Liver (tissue), 9 donors: ENCODE measurements around the gene PPP1R9A. TPM values are rescaled to one million over a fixed set of nuclear protein-coding genes. Genes with fewer than 3 reads are reported as not detected.
"Not testable (repeated sequence)": the region's sequence is repeated elsewhere in the genome, so short reads cannot be mapped to it uniquely, and the experiment has no call there.

Source experiments
- DNase-seq: peaks from one replicate; pipeline ENCODE4 v3.0.0-alpha.2; 2017; ENCODE audit warnings: low spot score
- H3K27ac ChIP-seq, 2 donors: one replicate each; pipeline ENCODE4 v1.7.0; 2013; ENCODE audit warnings: inconsistent platforms in 2 of 2, low read length in 2 of 2, control low read depth in 1 of 2, low read depth in 1 of 2, mild to moderate bottlenecking in 1 of 2
- H3K27me3 ChIP-seq, 4 donors: one replicate each; pipeline versions ENCODE4 v1.6.1 to v1.7.0; 2013; ENCODE audit warnings: low read length in 3 of 4, inconsistent platforms in 1 of 4, mild to moderate bottlenecking in 1 of 4, moderate library complexity in 1 of 4; ENCODE audit not compliant: control insufficient read depth in 4 of 4, insufficient read depth in 4 of 4
- H3K36me3 ChIP-seq, 4 donors: one replicate each; pipeline versions ENCODE4 v1.6.1 to v1.7.0; 2013; ENCODE audit warnings: low read length in 3 of 4, mild to moderate bottlenecking in 3 of 4, low read depth in 1 of 4, moderate library complexity in 1 of 4; ENCODE audit not compliant: control insufficient read depth in 4 of 4, insufficient read depth in 3 of 4
- H3K4me1 ChIP-seq, 4 donors: one replicate each; pipeline versions ENCODE4 v1.6.1 to v1.7.0; 2013; ENCODE audit warnings: low read length in 3 of 4, mild to moderate bottlenecking in 3 of 4, moderate library complexity in 1 of 4; ENCODE audit not compliant: control insufficient read depth in 4 of 4, insufficient read depth in 4 of 4
- H3K4me3 ChIP-seq, 3 donors: one replicate each; pipeline versions ENCODE4 v1.6.1 to v1.7.0; 2013; ENCODE audit warnings: low read length in 3 of 3, control low read depth in 1 of 3, low read depth in 1 of 3, mild to moderate bottlenecking in 1 of 3
- H3K9ac ChIP-seq, 2 donors: one replicate each; pipeline ENCODE4 v1.7.0; 2013; ENCODE audit warnings: low read length in 2 of 2, mild to moderate bottlenecking in 2 of 2, moderate library complexity in 2 of 2, control low read depth in 1 of 2, low read depth in 1 of 2
- H3K9me3 ChIP-seq, 4 donors: one replicate each; pipeline versions ENCODE4 v1.6.1 to v1.7.0; 2013; ENCODE audit warnings: low read length in 3 of 4; ENCODE audit not compliant: control insufficient read depth in 4 of 4
- EGR1 ChIP-seq, 2 donors: IDR thresholded peaks; 2 replicates each; pipeline ENCODE4 v1.6.1; 2016 to 2018; ENCODE audit warnings: antibody characterized with exemption in 2 of 2, low read depth in 2 of 2
- FOXA1 ChIP-seq: IDR thresholded peaks from 2 replicates; pipeline ENCODE4 v1.6.1; 2016; ENCODE audit warnings: antibody characterized with exemption
- FOXA2 ChIP-seq: IDR thresholded peaks from 2 replicates; pipeline ENCODE4 v1.6.1; 2016; ENCODE audit warnings: antibody characterized with exemption
- GABPA ChIP-seq, 2 donors: IDR thresholded peaks in 1 of 2; conservative IDR thresholded peaks in 1 of 2; 2 replicates each; pipeline ENCODE4 v1.6.1; 2016; ENCODE audit warnings: antibody characterized with exemption in 2 of 2, mild to moderate bottlenecking in 1 of 2, moderate library complexity in 1 of 2
- HNF4A ChIP-seq, 2 donors: conservative IDR thresholded peaks; 2 replicates each; pipeline ENCODE4 v1.6.1; 2016; ENCODE audit warnings: antibody characterized with exemption in 2 of 2, mild to moderate bottlenecking in 2 of 2
- HNF4G ChIP-seq: IDR thresholded peaks from 2 replicates; pipeline ENCODE4 v1.6.1; 2016; ENCODE audit warnings: antibody characterized with exemption
- JUND ChIP-seq, 2 donors: IDR thresholded peaks; 2 replicates each; pipeline ENCODE4 v1.6.1; 2016; ENCODE audit warnings: antibody characterized with exemption in 2 of 2
- NR2F2 ChIP-seq: IDR thresholded peaks from 2 replicates; pipeline ENCODE4 v1.6.1; 2016; ENCODE audit warnings: antibody characterized with exemption
- RAD21 ChIP-seq, 2 donors: IDR thresholded peaks; 2 replicates each; pipeline ENCODE4 v1.6.1; 2016; ENCODE audit warnings: antibody characterized with exemption in 2 of 2, mild to moderate bottlenecking in 2 of 2
- RXRA ChIP-seq, 2 donors: IDR thresholded peaks; 2 replicates each; pipeline ENCODE4 v1.6.1; 2017 to 2018; ENCODE audit warnings: antibody characterized with exemption in 2 of 2, mild to moderate bottlenecking in 1 of 2
- SP1 ChIP-seq: IDR thresholded peaks from 2 replicates; pipeline ENCODE4 v1.6.1; 2018; ENCODE audit warnings: antibody characterized with exemption, mild to moderate bottlenecking
- TAF1 ChIP-seq: conservative IDR thresholded peaks from 2 replicates; pipeline ENCODE4 v1.6.1; 2016; ENCODE audit warnings: antibody characterized with exemption, mild to moderate bottlenecking
- YY1 ChIP-seq: IDR thresholded peaks from 2 replicates; pipeline ENCODE4 v1.6.1; 2016; ENCODE audit warnings: antibody characterized with exemption, mild to moderate bottlenecking
- WGBS: extraction: QIAGEN DNeasy Blood & Tissue Kit; methylation state at CpG from one replicate; pipeline ENCODE4 v1.1.7; 2013; 5-methylcytosine and 5-hydroxymethylcytosine counted together
- polyA plus RNA-seq, 2 donors: library from polyadenylated mRNA; stranded (reverse) in 1 of 2; unstranded in 1 of 2; fragments of 200-250 nt in 1 of 2; fragments of >200 nt in 1 of 2; fragmentation: Nextera tagmentation in 1 of 2; extraction: Ambion mirVana in 1 of 2; gene quantifications; one replicate each; pipeline versions ENCODE4 v1.2.1 to v1.2.3, GENCODE V29; 2013 to 2015
- total RNA-seq, 2 donors: library from RNA; depleted of rRNA; stranded (reverse); fragments of >200 nt; gene quantifications; one replicate each; pipeline ENCODE4 v1.2.3, GENCODE V29; 2014
- TF ChIP-seq, protein P1 (sequence below): IDR thresholded peaks from 2 replicates; pipeline ENCODE4 v1.6.1; 2016; ENCODE audit warnings: antibody characterized with exemption
- TF ChIP-seq, protein P2 (sequence below): IDR thresholded peaks from 2 replicates; pipeline ENCODE4 v1.6.1; 2016; ENCODE audit warnings: antibody characterized with exemption
- TF ChIP-seq, protein P3 (sequence below): IDR thresholded peaks from 2 replicates; pipeline ENCODE4 v1.6.1; 2016; ENCODE audit warnings: antibody characterized with exemption
- TF ChIP-seq, protein P4 (sequence below): fragments of 150-350 bp; IDR thresholded peaks from 2 replicates; pipeline ENCODE4 v1.5.1; 2017; ENCODE audit warnings: improper control_type of control experiment, low read depth, low read length; ENCODE audit not compliant: missing input control
- TF ChIP-seq, protein P5 (sequence below): IDR thresholded peaks from 2 replicates; pipeline ENCODE4 v1.6.1; 2016; ENCODE audit warnings: antibody characterized with exemption, mild to moderate bottlenecking
- donor health status: healthy.
- donor health status: healthy.
- donor health status: healthy.
- donor health status: healthy.
- donor health status: healthy.

PPP1R9A gene
- total and polyA plus RNA-seq, 4 donors: 0.17 to 5.4 (median 2.7) TPM

DNA sequence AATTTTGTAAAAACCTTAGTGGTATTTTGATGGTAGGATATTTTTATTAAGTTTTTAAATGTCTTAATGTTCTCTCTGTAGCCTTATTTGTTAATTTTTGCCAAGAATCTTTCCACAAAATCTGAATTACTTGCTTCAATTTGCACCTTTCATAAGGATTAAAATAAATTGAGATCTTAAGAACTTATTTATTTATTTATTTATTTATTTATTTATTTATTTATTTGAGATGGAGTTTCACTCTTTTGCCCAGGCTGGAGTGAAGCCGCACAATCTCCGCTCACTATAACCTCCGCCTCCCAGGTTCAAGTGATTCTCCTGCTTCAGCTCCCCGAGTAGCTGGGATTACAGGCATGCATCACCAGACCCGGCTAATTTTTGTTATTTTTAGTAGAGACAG is 98.6 kb downstream of the PPP1R9A start:
- WGBS: 98% methylated on average over 5 of the region's 5 CpGs
- no peaks in the 10 kb centered on the region for H3K4me1 ChIP-seq
- DNase-seq: no peak
- no peaks in the 10 kb centered on the region for H3K9me3 ChIP-seq
- no peaks in the 10 kb centered on the region for H3K36me3 ChIP-seq
- no peak overlapping the region for H3K4me3 ChIP-seq
- no peak for TF ChIP-seq NR2F2
- TF ChIP-seq FOXA1: no peak
- no peak for TF ChIP-seq RAD21 (IDR thresholded peaks at IDR 0.05)
- no peak for TF ChIP-seq HNF4A (conservative IDR thresholded peaks at IDR 0.05)
- TF ChIP-seq, protein P1, sequence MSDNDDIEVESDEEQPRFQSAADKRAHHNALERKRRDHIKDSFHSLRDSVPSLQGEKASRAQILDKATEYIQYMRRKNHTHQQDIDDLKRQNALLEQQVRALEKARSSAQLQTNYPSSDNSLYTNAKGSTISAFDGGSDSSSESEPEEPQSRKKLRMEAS: no peak
- TF ChIP-seq FOXA2: no peak
- H3K27me3 ChIP-seq: no peaks in the 10 kb centered on the region
- H3K9ac ChIP-seq: no peak overlapping the region
- no peak overlapping the region for H3K27ac ChIP-seq

DNA sequence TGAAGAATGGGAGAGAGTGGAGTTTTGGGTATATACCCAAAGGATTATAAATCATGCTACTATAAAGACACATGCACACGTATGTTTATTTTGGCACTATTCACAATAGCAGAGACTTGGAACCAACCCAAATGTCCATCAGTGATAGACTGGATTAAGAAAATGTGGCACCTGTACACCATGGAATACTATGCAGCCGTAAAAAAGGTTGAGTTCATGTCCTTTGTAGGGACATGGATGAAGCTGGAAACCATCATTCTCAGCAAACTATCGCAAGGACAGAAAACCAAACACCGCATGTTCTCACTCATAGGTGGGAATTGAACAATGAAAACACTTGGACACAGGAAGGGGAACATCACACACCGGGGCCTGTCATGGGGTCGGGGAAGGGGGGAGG is 101.4 kb downstream of the PPP1R9A start:
- not testable (repeated sequence) for H3K4me3 ChIP-seq, H3K9me3 ChIP-seq, DNase-seq, H3K27me3 ChIP-seq, H3K9ac ChIP-seq, H3K36me3 ChIP-seq, H3K27ac ChIP-seq, H3K4me1 ChIP-seq
- 95% methylated on average over 6 of the region's 6 CpGs for WGBS

DNA sequence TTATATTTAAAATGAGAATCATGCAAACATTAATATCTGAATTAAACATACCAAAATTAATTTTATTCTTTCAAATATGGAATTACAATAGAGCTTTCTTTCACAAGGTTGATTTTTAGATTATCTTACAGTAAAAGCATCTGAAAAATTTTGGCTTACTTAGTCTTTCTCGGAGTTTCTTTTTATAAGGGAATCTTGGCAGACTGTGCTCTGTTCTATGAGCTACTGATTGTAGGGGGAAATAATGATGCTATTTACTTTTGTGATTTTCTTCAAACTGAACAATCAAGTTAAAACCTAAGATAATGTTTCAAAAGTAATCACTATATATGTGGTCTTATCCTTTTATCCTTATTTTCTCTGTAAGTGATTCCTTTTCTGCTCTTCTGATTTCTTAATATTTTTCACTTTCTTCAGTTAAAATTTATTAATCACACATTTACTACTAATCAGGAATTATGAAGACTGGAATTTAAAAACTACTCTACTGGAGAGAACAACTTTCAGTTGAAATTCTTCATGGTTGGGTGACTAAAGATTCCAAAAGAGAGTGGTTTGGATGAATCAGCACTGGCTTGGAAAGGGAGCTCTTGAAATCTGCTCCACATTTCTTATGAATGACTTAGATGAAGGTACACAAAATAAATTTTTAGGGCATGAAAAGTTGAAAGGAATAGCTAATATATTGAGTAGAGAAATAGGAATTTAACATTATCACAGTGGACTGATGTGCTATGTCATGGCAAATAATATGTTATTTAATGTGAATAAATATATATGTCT is 103.9 kb downstream of the PPP1R9A start:
- 81% methylated on average over 1 of the region's 1 CpG for WGBS
- Histone ChIP-seq H3K9ac (no peak overlapping the region), H3K4me1 (no peaks in the 10 kb centered on the region), H3K4me3 (no peak overlapping the region), H3K36me3 (no peaks in the 10 kb centered on the region), H3K27ac (no peak overlapping the region), H3K27me3 (no peaks in the 10 kb centered on the region), H3K9me3 (no peaks in the 10 kb centered on the region)
- TF ChIP-seq FOXA1 (no peak), SP1 (no peak), EGR1 (IDR thresholded peaks at IDR 0.05; ENCODE audit: low read depth in 2 of 2) (no peak), HNF4G (no peak), TAF1 (no peak), RAD21 (IDR thresholded peaks at IDR 0.05) (no peak), RXRA (IDR thresholded peaks at IDR 0.05) (no peak), NR2F2 (no peak), HNF4A (conservative IDR thresholded peaks at IDR 0.05) (no peak), FOXA2 (no peak), YY1 (no peak), JUND (IDR thresholded peaks at IDR 0.05) (no peak), GABPA (IDR thresholded peaks at IDR 0.05 in 1 of 2, conservative IDR thresholded peaks at IDR 0.05 in 1 of 2) (no peak)
- TF ChIP-seq, protein P1: no peak
- TF ChIP-seq, protein P2, sequence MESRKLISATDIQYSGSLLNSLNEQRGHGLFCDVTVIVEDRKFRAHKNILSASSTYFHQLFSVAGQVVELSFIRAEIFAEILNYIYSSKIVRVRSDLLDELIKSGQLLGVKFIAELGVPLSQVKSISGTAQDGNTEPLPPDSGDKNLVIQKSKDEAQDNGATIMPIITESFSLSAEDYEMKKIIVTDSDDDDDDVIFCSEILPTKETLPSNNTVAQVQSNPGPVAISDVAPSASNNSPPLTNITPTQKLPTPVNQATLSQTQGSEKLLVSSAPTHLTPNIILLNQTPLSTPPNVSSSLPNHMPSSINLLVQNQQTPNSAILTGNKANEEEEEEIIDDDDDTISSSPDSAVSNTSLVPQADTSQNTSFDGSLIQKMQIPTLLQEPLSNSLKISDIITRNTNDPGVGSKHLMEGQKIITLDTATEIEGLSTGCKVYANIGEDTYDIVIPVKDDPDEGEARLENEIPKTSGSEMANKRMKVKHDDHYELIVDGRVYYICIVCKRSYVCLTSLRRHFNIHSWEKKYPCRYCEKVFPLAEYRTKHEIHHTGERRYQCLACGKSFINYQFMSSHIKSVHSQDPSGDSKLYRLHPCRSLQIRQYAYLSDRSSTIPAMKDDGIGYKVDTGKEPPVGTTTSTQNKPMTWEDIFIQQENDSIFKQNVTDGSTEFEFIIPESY: no peak
- TF ChIP-seq, protein P3, sequence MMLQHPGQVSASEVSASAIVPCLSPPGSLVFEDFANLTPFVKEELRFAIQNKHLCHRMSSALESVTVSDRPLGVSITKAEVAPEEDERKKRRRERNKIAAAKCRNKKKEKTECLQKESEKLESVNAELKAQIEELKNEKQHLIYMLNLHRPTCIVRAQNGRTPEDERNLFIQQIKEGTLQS: no peak
- TF ChIP-seq, protein P4, sequence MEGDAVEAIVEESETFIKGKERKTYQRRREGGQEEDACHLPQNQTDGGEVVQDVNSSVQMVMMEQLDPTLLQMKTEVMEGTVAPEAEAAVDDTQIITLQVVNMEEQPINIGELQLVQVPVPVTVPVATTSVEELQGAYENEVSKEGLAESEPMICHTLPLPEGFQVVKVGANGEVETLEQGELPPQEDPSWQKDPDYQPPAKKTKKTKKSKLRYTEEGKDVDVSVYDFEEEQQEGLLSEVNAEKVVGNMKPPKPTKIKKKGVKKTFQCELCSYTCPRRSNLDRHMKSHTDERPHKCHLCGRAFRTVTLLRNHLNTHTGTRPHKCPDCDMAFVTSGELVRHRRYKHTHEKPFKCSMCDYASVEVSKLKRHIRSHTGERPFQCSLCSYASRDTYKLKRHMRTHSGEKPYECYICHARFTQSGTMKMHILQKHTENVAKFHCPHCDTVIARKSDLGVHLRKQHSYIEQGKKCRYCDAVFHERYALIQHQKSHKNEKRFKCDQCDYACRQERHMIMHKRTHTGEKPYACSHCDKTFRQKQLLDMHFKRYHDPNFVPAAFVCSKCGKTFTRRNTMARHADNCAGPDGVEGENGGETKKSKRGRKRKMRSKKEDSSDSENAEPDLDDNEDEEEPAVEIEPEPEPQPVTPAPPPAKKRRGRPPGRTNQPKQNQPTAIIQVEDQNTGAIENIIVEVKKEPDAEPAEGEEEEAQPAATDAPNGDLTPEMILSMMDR: no peak
- TF ChIP-seq, protein P5, sequence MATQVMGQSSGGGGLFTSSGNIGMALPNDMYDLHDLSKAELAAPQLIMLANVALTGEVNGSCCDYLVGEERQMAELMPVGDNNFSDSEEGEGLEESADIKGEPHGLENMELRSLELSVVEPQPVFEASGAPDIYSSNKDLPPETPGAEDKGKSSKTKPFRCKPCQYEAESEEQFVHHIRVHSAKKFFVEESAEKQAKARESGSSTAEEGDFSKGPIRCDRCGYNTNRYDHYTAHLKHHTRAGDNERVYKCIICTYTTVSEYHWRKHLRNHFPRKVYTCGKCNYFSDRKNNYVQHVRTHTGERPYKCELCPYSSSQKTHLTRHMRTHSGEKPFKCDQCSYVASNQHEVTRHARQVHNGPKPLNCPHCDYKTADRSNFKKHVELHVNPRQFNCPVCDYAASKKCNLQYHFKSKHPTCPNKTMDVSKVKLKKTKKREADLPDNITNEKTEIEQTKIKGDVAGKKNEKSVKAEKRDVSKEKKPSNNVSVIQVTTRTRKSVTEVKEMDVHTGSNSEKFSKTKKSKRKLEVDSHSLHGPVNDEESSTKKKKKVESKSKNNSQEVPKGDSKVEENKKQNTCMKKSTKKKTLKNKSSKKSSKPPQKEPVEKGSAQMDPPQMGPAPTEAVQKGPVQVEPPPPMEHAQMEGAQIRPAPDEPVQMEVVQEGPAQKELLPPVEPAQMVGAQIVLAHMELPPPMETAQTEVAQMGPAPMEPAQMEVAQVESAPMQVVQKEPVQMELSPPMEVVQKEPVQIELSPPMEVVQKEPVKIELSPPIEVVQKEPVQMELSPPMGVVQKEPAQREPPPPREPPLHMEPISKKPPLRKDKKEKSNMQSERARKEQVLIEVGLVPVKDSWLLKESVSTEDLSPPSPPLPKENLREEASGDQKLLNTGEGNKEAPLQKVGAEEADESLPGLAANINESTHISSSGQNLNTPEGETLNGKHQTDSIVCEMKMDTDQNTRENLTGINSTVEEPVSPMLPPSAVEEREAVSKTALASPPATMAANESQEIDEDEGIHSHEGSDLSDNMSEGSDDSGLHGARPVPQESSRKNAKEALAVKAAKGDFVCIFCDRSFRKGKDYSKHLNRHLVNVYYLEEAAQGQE: no peak
- no peak for DNase-seq
